H1 (cell line): ENCODE measurements around the gene GSTA1. TPM values are rescaled to one million over a fixed set of nuclear protein-coding genes. Genes with fewer than 3 reads are reported as not detected.

Experiments used
- CTCF ChIA-PET: fragments of 300-600 bp; sonication (Branson Sonifier 250); formaldehyde crosslinking; loops from one replicate; lab custom pipeline; 2021; ENCODE audit not compliant: partially characterized antibody; lab: Charles Lee
- POLR2A ChIA-PET: fragments of 300-600 bp; sonication (Branson Sonifier 250); formaldehyde crosslinking; loops from one replicate; lab custom pipeline; 2021; ENCODE audit warnings: inconsistent platforms; ENCODE audit not compliant: partially characterized antibody; lab: Charles Lee
- DNase-seq, 2 experiments: peaks; one replicate each; pipeline versions ENCODE4 v3.0.0 to v3.0.0-alpha.2; 2010 to 2022; ENCODE audit warnings: low spot score in 2 of 2, low read depth in 1 of 2, mixed read lengths in 1 of 2
- FAIRE-seq: peaks from 2 replicates; lab custom pipeline; 2011; peaks lifted over from hg19 to GRCh38; lab: Jason Lieb, UNC
- H2AFZ ChIP-seq: 2 replicates; pipeline ENCODE4 v1.8.1; 2012; ENCODE audit warnings: low read length, inconsistent platforms
- H2AK5ac ChIP-seq: 2 replicates; pipeline ENCODE4 v1.6.1; 2013; ENCODE audit warnings: low read depth, low read length
- H2BK120ac ChIP-seq: replicated peaks from 2 replicates; pipeline ENCODE3; 2013; ENCODE audit warnings: low read depth, low read length, inconsistent platforms
- H2BK12ac ChIP-seq: 2 replicates; pipeline ENCODE4 v1.6.1; 2013; ENCODE audit warnings: low read depth, low read length
- H2BK15ac ChIP-seq: 2 replicates; pipeline ENCODE4 v1.6.1; 2013; ENCODE audit warnings: low read length
- H2BK20ac ChIP-seq: 2 replicates; pipeline ENCODE4 v1.6.1; 2013; ENCODE audit warnings: low read length
- H2BK5ac ChIP-seq: 2 replicates; pipeline ENCODE4 v1.6.1; 2013; ENCODE audit warnings: low read depth, low read length
- H3K14ac ChIP-seq: 2 replicates; pipeline ENCODE4 v1.6.1; 2013; ENCODE audit warnings: inconsistent platforms; ENCODE audit not compliant: insufficient read length
- H3K18ac ChIP-seq: 2 replicates; pipeline ENCODE4 v1.6.1; 2013; ENCODE audit warnings: low read length; ENCODE audit errors: extremely low read depth
- H3K23ac ChIP-seq: 2 replicates; pipeline ENCODE4 v1.6.1; 2013; ENCODE audit warnings: inconsistent platforms; ENCODE audit not compliant: insufficient read length
- H3K23me2 ChIP-seq: 2 replicates; pipeline ENCODE4 v1.6.1; 2013; ENCODE audit warnings: low read depth, low read length
- H3K27ac ChIP-seq: 2 replicates; pipeline ENCODE4 v1.6.1; 2011; ENCODE audit warnings: low read depth, low read length, inconsistent platforms
- H3K27me3 ChIP-seq, 4 experiments: replicated peaks in 1 of 4; 1 replicate in 1 of 4; 2 replicates in 3 of 4; pipeline versions ENCODE4 v1.6.1 to v1.8.1; 2011 to 2013; ENCODE audit warnings: low read length in 3 of 4, mild to moderate bottlenecking in 3 of 4, inconsistent platforms in 2 of 4, mixed read lengths in 2 of 4, moderate library complexity in 1 of 4; ENCODE audit not compliant: control insufficient read depth in 3 of 4, insufficient read depth in 3 of 4; ENCODE audit errors: extremely low read depth in 1 of 4
- H3K36me3 ChIP-seq, 4 experiments: 2 replicates each; pipeline versions ENCODE4 v1.6.1 to v1.8.1; 2011 to 2013; ENCODE audit warnings: mild to moderate bottlenecking in 4 of 4, low read length in 3 of 4, moderate library complexity in 2 of 4, control low read depth in 1 of 4, inconsistent platforms in 1 of 4; ENCODE audit not compliant: insufficient read depth in 4 of 4, control insufficient read depth in 2 of 4
- H3K4ac ChIP-seq: replicated peaks from 2 replicates; pipeline ENCODE3; 2013; ENCODE audit warnings: low read length, low read depth, mixed read lengths, inconsistent platforms; ENCODE audit not compliant: insufficient read length
- H3K4me1 ChIP-seq, 4 experiments: replicated peaks in 1 of 4; 1 replicate in 1 of 4; 2 replicates in 3 of 4; pipeline versions ENCODE4 v1.6.1 to v1.8.1; 2011 to 2013; ENCODE audit warnings: low read length in 3 of 4, inconsistent platforms in 2 of 4, mixed read lengths in 1 of 4; ENCODE audit not compliant: insufficient read depth in 4 of 4, control insufficient read depth in 3 of 4
- H3K4me2 ChIP-seq, 2 experiments: 2 replicates each; pipeline versions ENCODE4 v1.6.1 to v1.8.1; 2011 to 2013; ENCODE audit warnings: low read depth in 2 of 2, low read length in 2 of 2, control low read depth in 1 of 2, inconsistent platforms in 1 of 2, mild to moderate bottlenecking in 1 of 2; ENCODE audit not compliant: insufficient read depth in 1 of 2
- H3K4me3 ChIP-seq, 4 experiments: fragments of 200-600, 300-600 bp in 1 of 4; sonication (generic), shearing (Covaris generic), sonication (Bioruptor Twin) in 1 of 4; 2 replicates each; pipeline versions ENCODE4 v1.5.1 to v1.8.1; 2011 to 2016; ENCODE audit warnings: low read length in 4 of 4, low read depth in 3 of 4, control low read depth in 2 of 4, inconsistent platforms in 2 of 4, mild to moderate bottlenecking in 2 of 4, mixed read lengths in 1 of 4, moderate library complexity in 1 of 4; ENCODE audit not compliant: insufficient read depth in 2 of 4; ENCODE audit errors: extremely low read depth in 1 of 4
- H3K56ac ChIP-seq: replicated peaks from 2 replicates; pipeline ENCODE3; 2013; ENCODE audit warnings: low read depth, mild to moderate bottlenecking, mixed read lengths, low read length, inconsistent platforms; ENCODE audit not compliant: insufficient read length
- H3K79me1 ChIP-seq: 2 replicates; pipeline ENCODE4 v1.6.1; 2013; ENCODE audit warnings: low read depth, low read length, control low read depth
- H3K79me2 ChIP-seq, 2 experiments: 2 replicates each; pipeline versions ENCODE4 v1.6.1 to v1.8.1; 2012 to 2013; ENCODE audit warnings: low read length in 2 of 2, mild to moderate bottlenecking in 2 of 2, inconsistent platforms in 1 of 2; ENCODE audit not compliant: insufficient read depth in 2 of 2, control insufficient read depth in 1 of 2
- H3K9ac ChIP-seq, 4 experiments: replicated peaks in 1 of 4; 1 replicate in 1 of 4; 2 replicates in 3 of 4; pipeline versions ENCODE4 v1.6.1 to v1.8.1; 2011 to 2013; ENCODE audit warnings: low read depth in 3 of 4, low read length in 3 of 4, control low read depth in 2 of 4, mild to moderate bottlenecking in 2 of 4, moderate library complexity in 2 of 4, inconsistent platforms in 1 of 4; ENCODE audit errors: extremely low read depth in 1 of 4
- H3K9me3 ChIP-seq, 2 experiments: 2 replicates each; pipeline versions ENCODE4 v1.6.1 to v1.8.1; 2012 to 2013; ENCODE audit warnings: mild to moderate bottlenecking in 2 of 2, moderate library complexity in 2 of 2, control low read depth in 1 of 2, inconsistent platforms in 1 of 2, low read depth in 1 of 2, low read length in 1 of 2, mixed read lengths in 1 of 2; ENCODE audit not compliant: insufficient read depth in 2 of 2
- H4K20me1 ChIP-seq, 2 experiments: replicated peaks in 1 of 2; 2 replicates each; pipeline versions ENCODE3 to v1.8.1; 2011 to 2013; ENCODE audit warnings: inconsistent platforms in 2 of 2, low read length in 2 of 2, mild to moderate bottlenecking in 1 of 2; ENCODE audit not compliant: insufficient read depth in 2 of 2, control insufficient read depth in 1 of 2
- H4K5ac ChIP-seq: 2 replicates; pipeline ENCODE4 v1.6.1; 2013; ENCODE audit warnings: low read length, low read depth, mixed read lengths, inconsistent platforms; ENCODE audit not compliant: insufficient read length
- H4K8ac ChIP-seq: 2 replicates; pipeline ENCODE4 v1.8.0; 2013; ENCODE audit warnings: mild to moderate bottlenecking, moderate library complexity, low read length, inconsistent platforms; ENCODE audit not compliant: insufficient read depth; ENCODE audit errors: extremely low read depth
- H4K91ac ChIP-seq: replicated peaks from 2 replicates; pipeline ENCODE3; 2013; ENCODE audit warnings: low read length, mixed read lengths, inconsistent platforms; ENCODE audit not compliant: insufficient read length
- GABPA ChIP-seq: IDR thresholded peaks from 2 replicates; pipeline ENCODE4 v1.6.1; 2011; ENCODE audit warnings: mild to moderate bottlenecking, low read length, moderate library complexity, borderline replicate concordance; ENCODE audit not compliant: insufficient read depth
- JUN ChIP-seq: IDR thresholded peaks from 2 replicates; pipeline ENCODE4 v1.6.1; 2011; ENCODE audit warnings: low read depth, mild to moderate bottlenecking, improper control_type of control experiment, low read length
- KDM5A ChIP-seq: fragments of 200-600 bp; IDR thresholded peaks from 2 replicates; pipeline ENCODE4 v1.7.1; 2012; ENCODE audit warnings: mild to moderate bottlenecking, low read length, inconsistent platforms, mixed read lengths
- POLR2A ChIP-seq, 2 experiments: IDR thresholded peaks; 1 replicate in 1 of 2; 2 replicates in 1 of 2; pipeline ENCODE4 v1.6.1; 2011; ENCODE audit warnings: low read depth in 2 of 2, low read length in 2 of 2, mild to moderate bottlenecking in 2 of 2; ENCODE audit errors: control extremely low read depth in 1 of 2
- RAD21 ChIP-seq, 2 experiments: IDR thresholded peaks in 1 of 2; conservative IDR thresholded peaks in 1 of 2; 2 replicates each; pipeline ENCODE4 v1.6.1; 2011; ENCODE audit warnings: low read depth in 2 of 2, low read length in 2 of 2, improper control_type of control experiment in 1 of 2, inconsistent platforms in 1 of 2, mild to moderate bottlenecking in 1 of 2, moderate library complexity in 1 of 2
- WGBS, 2 experiments: shearing (Covaris generic) in 1 of 2; methylation state at CpG; one replicate each; pipeline versions ENCODE4 v1.1.6 to v1.1.7; 2013 to 2015; ENCODE audit warnings: low lambda C conversion rate in 2 of 2, mixed read lengths in 2 of 2, inconsistent platforms in 1 of 2, low coverage in 1 of 2, missing lambda C conversion rate in 1 of 2; ENCODE audit not compliant: insufficient replicate concordance in 2 of 2, insufficient coverage in 1 of 2, insufficient read length in 1 of 2; ENCODE audit errors: extremely low coverage in 1 of 2, missing lambda C conversion rate in 1 of 2; 5-methylcytosine and 5-hydroxymethylcytosine counted together
- polyA plus RNA-seq, 7 experiments: library from polyadenylated mRNA; depleted of rRNA in 3 of 7; stranded (reverse) in 5 of 7; unstranded in 2 of 7; fragments of >200 nt in 5 of 7; fragments of 200-250 nt in 2 of 7; gene quantifications; 1 replicate in 5 of 7; 2 replicates in 1 of 7; 4 replicates in 1 of 7; pipeline versions ENCODE4 v1.2.1 to v1.2.3, GENCODE V29; 2011 to 2013; ENCODE audit warnings: missing spikeins in 2 of 7, mixed read lengths in 2 of 7
- total RNA-seq: library from RNA; stranded (reverse); fragmentation: NEBNext Ultra II Directional; extraction: Animal tissue kit (Norgen Biotek cat#: 25700); gene quantifications from 2 replicates; pipeline ENCODE4 v1.2.1, GENCODE V29; 2021
- TF ChIP-seq, protein P1 (sequence below): IDR thresholded peaks from 2 replicates; pipeline ENCODE4 v1.6.1; 2012; ENCODE audit warnings: inconsistent platforms
- TF ChIP-seq, protein P2 (sequence below): IDR thresholded peaks from 2 replicates; pipeline ENCODE4 v1.6.1; 2012; ENCODE audit warnings: inconsistent platforms
- TF ChIP-seq, protein P3 (sequence below): IDR thresholded peaks from 2 replicates; pipeline ENCODE4 v1.6.1; 2012; ENCODE audit warnings: low read length, inconsistent platforms

The GSTA1 gene
- total and polyA plus RNA-seq, 2 of the 8 experiments (the other 6 are each of a cell fraction or from before 2014, with no cell fraction given): 0.08 TPM; not detected in 1

DNA sequence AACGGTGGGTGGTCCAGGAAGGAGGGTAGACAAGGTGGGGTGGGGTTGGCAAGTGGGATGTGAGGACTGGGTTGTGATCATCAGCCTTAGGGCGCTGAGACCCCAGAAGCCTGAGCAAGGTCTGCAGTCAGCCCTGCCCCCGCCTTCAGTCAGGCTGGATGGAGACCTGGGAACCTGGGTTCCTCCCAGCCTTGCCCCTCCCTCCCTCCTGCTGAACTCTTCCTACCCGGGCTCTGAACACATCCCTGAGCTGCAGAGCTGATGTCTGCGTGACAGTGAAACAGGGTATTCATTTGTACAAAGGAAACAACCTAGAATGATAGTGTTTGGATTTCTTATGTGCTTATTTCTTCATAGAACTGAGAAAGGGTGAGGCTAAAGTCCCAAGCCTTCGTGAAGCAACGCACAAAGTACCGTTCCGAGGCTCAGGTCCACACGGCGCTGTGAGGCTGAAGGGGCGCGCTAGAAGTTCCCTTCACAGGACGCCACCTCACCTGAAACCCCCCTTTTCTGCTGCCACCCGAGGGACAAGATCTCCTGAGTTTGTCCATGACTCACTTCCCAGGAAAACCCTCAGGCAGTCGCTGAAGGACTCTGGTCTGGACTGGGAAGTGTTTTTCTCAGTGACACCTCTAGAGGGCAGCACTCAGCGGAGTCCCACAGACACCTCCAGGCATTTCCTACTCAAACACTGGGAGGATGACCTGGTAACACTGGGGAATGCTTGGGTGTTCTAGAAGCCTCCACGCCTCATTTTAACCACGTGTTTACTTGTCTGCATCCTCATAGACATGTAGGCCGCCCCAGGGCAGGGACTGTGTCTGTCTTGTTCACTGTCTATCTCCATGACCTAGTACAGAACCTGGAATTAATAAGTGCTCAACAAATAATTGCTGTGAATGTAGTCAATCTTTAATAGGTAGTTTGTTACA lies 35.8 kb upstream of the GSTA1 start:
- FAIRE-seq: peak; percentile 93
- H4K20me1 ChIP-seq: no peaks in the 10 kb centered on the region
- no peak overlapping the region for H3K56ac ChIP-seq
- no peak overlapping the region for H3K4ac ChIP-seq
- no peaks in the 10 kb centered on the region for H3K9me3 ChIP-seq
- H3K4me2 ChIP-seq: no peak overlapping the region
- H2BK12ac ChIP-seq: no peak overlapping the region
- H3K18ac ChIP-seq: no peak overlapping the region
- no peak overlapping the region for H2AK5ac ChIP-seq
- ChIA-PET POLR2A (no interaction called here), CTCF (interaction anchor here (1.0 to 1.7 kb wide), 4 partner anchors 11 to 128 kb away, joined by 3 to 10 read pairs (median 4); no protein-coding TSS in a partner anchor)
- no peak overlapping the region for H3K14ac ChIP-seq
- H2BK15ac ChIP-seq: no peak overlapping the region
- H3K9ac ChIP-seq: no peak overlapping the region
- no peak overlapping the region for H4K8ac ChIP-seq
- no peak overlapping the region for H2BK5ac ChIP-seq
- H2AFZ ChIP-seq: peak overlapping the region; percentile 97
- H3K23me2 ChIP-seq: 0 out of 2 replicates have a peak, but pooled peaks cover 2% of the 10 kb centered on the region
- no peak overlapping the region for H3K23ac ChIP-seq
- H3K4me1 ChIP-seq: no peaks in the 10 kb centered on the region
- H4K5ac ChIP-seq: no peak overlapping the region
- H3K79me1 ChIP-seq: no peaks in the 10 kb centered on the region
- no peak overlapping the region for H4K91ac ChIP-seq
- H3K36me3 ChIP-seq: no peaks in the 10 kb centered on the region
- no peak overlapping the region for H3K27ac ChIP-seq
- H3K4me3 ChIP-seq: no peak overlapping the region
- H3K27me3 ChIP-seq: peaks cover 0 to 2% (median under 1%) of the 10 kb centered on the region in 4 experiments; a peak in 1 of 7 replicates
- peak; percentile 50 to 82 for DNase-seq
- WGBS, 2 experiments: 70% methylated on average over 19 of the region's 20 CpGs; no CpG with 5 or more reads in 1 of the 2 experiments
- H3K79me2 ChIP-seq: no peaks in the 10 kb centered on the region
- H2BK20ac ChIP-seq: 0 out of 2 replicates have a peak overlapping the region, but pooled peaks have one; percentile 6
- no peak overlapping the region for H2BK120ac ChIP-seq
- no peak for TF ChIP-seq KDM5A
- no peak for TF ChIP-seq POLR2A (IDR thresholded peaks at IDR 0.05; ENCODE audit: control extremely low read depth in 1 of 2, low read depth in 2 of 2, low read length in 2 of 2)
- TF ChIP-seq, protein P1, sequence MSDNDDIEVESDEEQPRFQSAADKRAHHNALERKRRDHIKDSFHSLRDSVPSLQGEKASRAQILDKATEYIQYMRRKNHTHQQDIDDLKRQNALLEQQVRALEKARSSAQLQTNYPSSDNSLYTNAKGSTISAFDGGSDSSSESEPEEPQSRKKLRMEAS: peak; percentile 95
- TF ChIP-seq, protein P2, sequence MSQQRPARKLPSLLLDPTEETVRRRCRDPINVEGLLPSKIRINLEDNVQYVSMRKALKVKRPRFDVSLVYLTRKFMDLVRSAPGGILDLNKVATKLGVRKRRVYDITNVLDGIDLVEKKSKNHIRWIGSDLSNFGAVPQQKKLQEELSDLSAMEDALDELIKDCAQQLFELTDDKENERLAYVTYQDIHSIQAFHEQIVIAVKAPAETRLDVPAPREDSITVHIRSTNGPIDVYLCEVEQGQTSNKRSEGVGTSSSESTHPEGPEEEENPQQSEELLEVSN: peak; percentile 91
- TF ChIP-seq, protein P3, sequence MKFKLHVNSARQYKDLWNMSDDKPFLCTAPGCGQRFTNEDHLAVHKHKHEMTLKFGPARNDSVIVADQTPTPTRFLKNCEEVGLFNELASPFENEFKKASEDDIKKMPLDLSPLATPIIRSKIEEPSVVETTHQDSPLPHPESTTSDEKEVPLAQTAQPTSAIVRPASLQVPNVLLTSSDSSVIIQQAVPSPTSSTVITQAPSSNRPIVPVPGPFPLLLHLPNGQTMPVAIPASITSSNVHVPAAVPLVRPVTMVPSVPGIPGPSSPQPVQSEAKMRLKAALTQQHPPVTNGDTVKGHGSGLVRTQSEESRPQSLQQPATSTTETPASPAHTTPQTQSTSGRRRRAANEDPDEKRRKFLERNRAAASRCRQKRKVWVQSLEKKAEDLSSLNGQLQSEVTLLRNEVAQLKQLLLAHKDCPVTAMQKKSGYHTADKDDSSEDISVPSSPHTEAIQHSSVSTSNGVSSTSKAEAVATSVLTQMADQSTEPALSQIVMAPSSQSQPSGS: no peak
- peak; percentile 70 to 77 for TF ChIP-seq RAD21 (IDR thresholded peaks at IDR 0.05 in 1 of 2, conservative IDR thresholded peaks at IDR 0.05 in 1 of 2; ENCODE audit: low read depth in 2 of 2, low read length in 2 of 2)
- no peak for TF ChIP-seq GABPA
- TF ChIP-seq JUN: no peak
